Measurements from ENCODE around the gene THSD4. TPM values are rescaled to one million over a fixed set of nuclear protein-coding genes. Genes with fewer than 3 reads are reported as not detected.

Gene THSD4
- total RNA-seq, 1 experiment from 2014 or later, result 36.3 TPM

DNA sequence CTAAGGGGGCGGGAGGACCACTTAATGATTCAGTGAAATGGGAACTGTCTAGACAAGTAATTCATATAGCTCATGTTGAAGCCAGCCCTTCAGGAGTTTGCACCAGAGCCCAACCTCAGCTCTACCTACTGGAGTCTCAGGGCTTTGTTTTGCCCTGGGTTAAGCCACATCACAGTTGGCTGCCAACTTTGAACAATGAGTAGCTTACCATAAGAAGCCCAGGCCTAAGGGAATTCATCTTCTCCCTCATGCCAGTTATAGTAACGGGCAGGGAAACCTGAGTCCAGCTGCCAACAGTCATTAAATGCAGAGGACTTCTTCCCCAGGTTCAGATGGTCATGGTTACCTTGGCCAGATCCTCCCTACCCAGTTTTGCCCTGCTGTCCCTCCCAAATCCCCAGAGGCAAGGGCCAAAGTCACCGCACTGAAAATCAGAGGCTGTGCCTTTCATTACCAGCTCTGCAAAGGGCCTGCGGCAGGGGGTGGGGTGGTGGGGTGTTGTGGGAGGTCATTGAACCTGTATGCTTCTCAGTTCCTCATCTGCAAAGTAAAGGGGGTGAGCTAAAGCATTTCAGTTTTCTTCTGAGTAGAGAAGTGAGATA is 392.9 kb downstream of the THSD4 start:
- Mint-ChIP-seq H3K9me3 (ENCODE audit: unreplicated experiment) (no peaks in the 10 kb centered on the region), H3K4me1 (ENCODE audit: insufficient read depth, unreplicated experiment) (no peaks in the 10 kb centered on the region), H3K27me3 (ENCODE audit: insufficient read depth, unreplicated experiment) (no peaks in the 10 kb centered on the region), H3K4me3 (ENCODE audit: unreplicated experiment) (no peak overlapping the region), H3K36me3 (ENCODE audit: insufficient read depth, unreplicated experiment) (no peaks in the 10 kb centered on the region), H3K27ac (ENCODE audit: low read depth, unreplicated experiment) (no peak overlapping the region)
- TF ChIP-seq, protein P1, sequence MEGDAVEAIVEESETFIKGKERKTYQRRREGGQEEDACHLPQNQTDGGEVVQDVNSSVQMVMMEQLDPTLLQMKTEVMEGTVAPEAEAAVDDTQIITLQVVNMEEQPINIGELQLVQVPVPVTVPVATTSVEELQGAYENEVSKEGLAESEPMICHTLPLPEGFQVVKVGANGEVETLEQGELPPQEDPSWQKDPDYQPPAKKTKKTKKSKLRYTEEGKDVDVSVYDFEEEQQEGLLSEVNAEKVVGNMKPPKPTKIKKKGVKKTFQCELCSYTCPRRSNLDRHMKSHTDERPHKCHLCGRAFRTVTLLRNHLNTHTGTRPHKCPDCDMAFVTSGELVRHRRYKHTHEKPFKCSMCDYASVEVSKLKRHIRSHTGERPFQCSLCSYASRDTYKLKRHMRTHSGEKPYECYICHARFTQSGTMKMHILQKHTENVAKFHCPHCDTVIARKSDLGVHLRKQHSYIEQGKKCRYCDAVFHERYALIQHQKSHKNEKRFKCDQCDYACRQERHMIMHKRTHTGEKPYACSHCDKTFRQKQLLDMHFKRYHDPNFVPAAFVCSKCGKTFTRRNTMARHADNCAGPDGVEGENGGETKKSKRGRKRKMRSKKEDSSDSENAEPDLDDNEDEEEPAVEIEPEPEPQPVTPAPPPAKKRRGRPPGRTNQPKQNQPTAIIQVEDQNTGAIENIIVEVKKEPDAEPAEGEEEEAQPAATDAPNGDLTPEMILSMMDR (IDR thresholded peaks at IDR 0.05; ENCODE audit: unreplicated experiment), result no peak
- BruUV-seq (replicated peaks), result no TSS peak
- DNase-seq (ENCODE audit: unreplicated experiment), result peak; percentile 16
- ChIA-PET CTCF (interaction anchor here (0.7 to 0.8 kb wide), 2 partner anchors 136 to 449 kb away, joined by 3 read pairs; no protein-coding TSS in a partner anchor), POLR2A (interaction anchor here (0.6 kb wide), 2 partner anchors 182 to 1236 kb away, joined by 3 to 5 read pairs; no protein-coding TSS in a partner anchor)
- intact Hi-C loops (cut with micrococcal nuclease), result no loop called here

DNA sequence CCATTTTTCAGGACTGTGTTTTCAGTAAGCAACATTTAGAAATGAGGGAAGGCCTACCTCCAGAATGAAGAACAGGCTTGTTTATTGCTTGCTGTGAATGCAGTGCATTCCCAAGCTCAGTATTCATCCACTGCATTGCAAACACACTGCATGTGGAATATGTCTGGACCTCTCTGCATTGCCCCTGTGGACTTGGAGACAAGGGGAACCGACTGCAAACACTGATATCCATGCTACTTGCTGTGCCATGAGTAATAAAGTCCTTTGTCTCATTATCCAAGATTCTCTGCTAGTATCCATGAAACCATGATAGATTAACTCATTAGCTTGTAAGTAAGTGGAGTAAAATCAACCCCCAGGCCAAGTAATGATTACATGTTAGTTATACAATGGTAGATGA is 393.9 kb downstream of the THSD4 start:
- no peaks in the 10 kb centered on the region for H3K27me3 Mint-ChIP-seq (ENCODE audit: insufficient read depth, unreplicated experiment)
- H3K4me1 Mint-ChIP-seq (ENCODE audit: insufficient read depth, unreplicated experiment), result no peaks in the 10 kb centered on the region
- TF ChIP-seq, protein P1 (IDR thresholded peaks at IDR 0.05; ENCODE audit: unreplicated experiment), result no peak
- POLR2A ChIA-PET, result interaction anchor here (1.2 to 1.6 kb wide), 2 partner anchors 62 to 66 kb away, joined by 4 read pairs; no protein-coding TSS in a partner anchor
- intact Hi-C loops (cut with micrococcal nuclease), result no loop called here
- no peaks in the 10 kb centered on the region for H3K9me3 Mint-ChIP-seq (ENCODE audit: unreplicated experiment)
- H3K36me3 Mint-ChIP-seq (ENCODE audit: insufficient read depth, unreplicated experiment), result no peaks in the 10 kb centered on the region
- no peak for DNase-seq (ENCODE audit: unreplicated experiment)
- H3K4me3 Mint-ChIP-seq (ENCODE audit: unreplicated experiment), result no peak overlapping the region
- CTCF ChIA-PET, result interaction anchor here (0.6 to 2.0 kb wide), 4 partner anchors 11 to 450 kb away, joined by 3 to 5 read pairs (median 4); no protein-coding TSS in a partner anchor
- H3K27ac Mint-ChIP-seq (ENCODE audit: low read depth, unreplicated experiment), result no peak overlapping the region
- no TSS peak for BruUV-seq (replicated peaks)

DNA sequence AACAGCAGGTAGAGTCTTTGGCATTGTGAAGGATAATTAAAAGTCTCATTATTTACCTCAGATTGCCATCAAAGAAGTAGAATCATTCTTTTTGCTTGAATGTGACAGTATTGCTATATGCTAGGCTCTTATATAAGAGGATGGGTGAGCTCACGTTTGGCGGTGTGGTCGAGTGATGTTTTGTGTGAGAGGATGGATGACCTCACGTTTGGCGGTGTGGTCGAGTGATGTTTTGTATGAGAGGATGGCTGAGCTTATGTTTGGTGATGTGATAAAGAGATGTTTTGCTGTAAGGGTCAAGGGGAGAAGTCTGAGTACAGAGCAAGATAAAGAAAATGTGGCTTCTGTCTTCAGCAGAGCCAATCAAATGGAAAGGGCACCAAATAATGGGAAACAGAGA is 395.5 kb downstream of the THSD4 start:
- H3K4me3 Mint-ChIP-seq (ENCODE audit: unreplicated experiment), result no peak overlapping the region
- ChIA-PET CTCF (interaction anchor here (2.0 kb wide), 1 partner anchor 63 kb away, joined by 5 read pairs; no protein-coding TSS in a partner anchor), POLR2A (no interaction called here)
- no peak for DNase-seq (ENCODE audit: unreplicated experiment)
- no peaks in the 10 kb centered on the region for H3K36me3 Mint-ChIP-seq (ENCODE audit: insufficient read depth, unreplicated experiment)
- H3K27me3 Mint-ChIP-seq (ENCODE audit: insufficient read depth, unreplicated experiment), result no peaks in the 10 kb centered on the region
- intact Hi-C loops (cut with micrococcal nuclease), result no loop called here
- no peaks in the 10 kb centered on the region for H3K4me1 Mint-ChIP-seq (ENCODE audit: insufficient read depth, unreplicated experiment)
- H3K9me3 Mint-ChIP-seq (ENCODE audit: unreplicated experiment), result no peaks in the 10 kb centered on the region
- no peak overlapping the region for H3K27ac Mint-ChIP-seq (ENCODE audit: low read depth, unreplicated experiment)
- no TSS peak for BruUV-seq (replicated peaks)
- TF ChIP-seq, protein P1 (IDR thresholded peaks at IDR 0.05; ENCODE audit: unreplicated experiment), result no peak

DNA sequence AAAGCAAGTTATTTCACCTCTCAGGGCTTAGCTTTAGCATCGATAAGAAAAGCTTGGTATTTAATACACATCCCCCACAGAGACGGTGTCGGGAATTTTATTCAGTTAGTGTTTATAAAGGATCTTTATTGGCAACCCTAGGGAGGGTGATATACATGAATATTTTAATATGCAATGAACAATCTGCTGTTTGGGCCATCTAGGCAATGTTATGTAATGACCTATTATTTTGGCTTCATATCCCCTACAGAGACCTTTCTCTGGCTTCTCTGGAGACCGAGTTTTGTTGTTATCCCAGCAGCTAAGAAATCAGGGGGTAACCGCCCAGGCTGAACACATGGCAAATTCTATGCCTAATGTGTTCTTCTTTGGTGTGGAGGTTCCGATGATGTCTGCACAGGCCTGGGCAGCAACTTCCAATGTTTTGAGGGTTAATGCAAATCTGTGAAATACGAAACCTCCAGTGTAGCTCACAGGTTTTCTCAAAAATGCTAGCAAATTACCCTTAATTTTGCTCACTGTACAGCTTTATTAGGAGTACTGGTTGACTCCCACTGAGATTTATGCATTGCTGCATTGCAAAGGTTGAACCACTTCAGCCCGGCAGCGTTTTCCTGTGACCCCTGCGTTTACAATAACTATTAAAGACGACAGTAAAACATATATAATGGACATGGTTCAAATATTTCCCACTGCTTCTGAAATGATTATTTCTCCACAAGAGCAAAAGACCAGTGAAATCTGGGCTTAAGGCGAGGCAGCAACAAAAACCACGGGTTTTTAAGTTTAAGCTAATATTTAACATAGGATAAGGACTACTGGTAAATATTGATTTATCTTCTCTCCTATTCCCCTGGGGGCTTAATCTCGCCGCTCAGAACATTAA is 396.8 kb downstream of the THSD4 start:
- no peak for DNase-seq (ENCODE audit: unreplicated experiment)
- CTCF ChIA-PET, result interaction anchor here (1.2 kb wide), 1 partner anchor 21 kb away, joined by 3 read pairs; no protein-coding TSS in a partner anchor
- Mint-ChIP-seq H3K27me3 (ENCODE audit: insufficient read depth, unreplicated experiment) (no peaks in the 10 kb centered on the region), H3K4me1 (ENCODE audit: insufficient read depth, unreplicated experiment) (no peaks in the 10 kb centered on the region), H3K36me3 (ENCODE audit: insufficient read depth, unreplicated experiment) (peaks cover 7% of the 10 kb centered on the region), H3K27ac (ENCODE audit: low read depth, unreplicated experiment) (no peak overlapping the region), H3K9me3 (ENCODE audit: unreplicated experiment) (no peaks in the 10 kb centered on the region), H3K4me3 (ENCODE audit: unreplicated experiment) (no peak overlapping the region)
- BruUV-seq (replicated peaks), result no TSS peak
- TF ChIP-seq, protein P1 (IDR thresholded peaks at IDR 0.05; ENCODE audit: unreplicated experiment), result no peak
- POLR2A ChIA-PET, result interaction anchor here (0.5 to 0.8 kb wide), 2 partner anchors 39 to 110 kb away, joined by 3 read pairs; no protein-coding TSS in a partner anchor
- intact Hi-C loops (cut with micrococcal nuclease), result no loop called here

Data from MCF 10A (cell line).